OCI-LY1 (cell line): ENCODE data around the gene SAE1.

Experiments used
- EZH2 ChIP-seq: fragments of 200-600 bp; sonication (generic), shearing (Covaris generic); IDR thresholded peaks from 2 replicates; pipeline ENCODE4 v1.8.0; 2017; ENCODE audit warnings: borderline replicate concordance, mixed run types, mild to moderate bottlenecking, antibody characterized with exemption, low read length, moderate library complexity, mixed read lengths
- TF ChIP-seq, protein P1 (sequence below): fragments of 200-600 bp; sonication (generic), shearing (Covaris generic); IDR thresholded peaks from 2 replicates; pipeline ENCODE4 v1.5.1; 2017; ENCODE audit warnings: mild to moderate bottlenecking, antibody characterized with exemption, low read length, moderate library complexity, mixed read lengths

DNA sequence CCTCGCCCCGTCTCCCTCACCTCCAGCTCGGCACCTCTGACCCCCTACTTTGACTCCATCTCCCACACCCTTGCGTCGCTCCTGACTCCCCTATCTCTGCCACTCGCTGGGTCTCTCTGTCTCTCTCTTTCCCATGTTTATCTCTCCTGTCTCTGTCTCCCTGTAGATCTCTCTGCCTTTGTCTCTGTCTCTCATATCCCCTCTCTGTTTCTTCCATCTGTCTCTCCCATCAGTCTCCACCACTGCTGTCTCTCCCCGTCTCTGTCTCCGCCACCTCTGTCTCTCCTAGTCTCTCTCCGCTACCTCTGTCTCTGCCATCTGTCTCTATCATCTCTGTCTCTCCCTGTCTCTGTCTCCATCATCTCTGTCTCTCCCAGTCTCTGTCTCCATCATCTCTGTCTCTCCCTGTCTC, 112.7 kb downstream of the SAE1 start:
- TF ChIP-seq, protein P1, sequence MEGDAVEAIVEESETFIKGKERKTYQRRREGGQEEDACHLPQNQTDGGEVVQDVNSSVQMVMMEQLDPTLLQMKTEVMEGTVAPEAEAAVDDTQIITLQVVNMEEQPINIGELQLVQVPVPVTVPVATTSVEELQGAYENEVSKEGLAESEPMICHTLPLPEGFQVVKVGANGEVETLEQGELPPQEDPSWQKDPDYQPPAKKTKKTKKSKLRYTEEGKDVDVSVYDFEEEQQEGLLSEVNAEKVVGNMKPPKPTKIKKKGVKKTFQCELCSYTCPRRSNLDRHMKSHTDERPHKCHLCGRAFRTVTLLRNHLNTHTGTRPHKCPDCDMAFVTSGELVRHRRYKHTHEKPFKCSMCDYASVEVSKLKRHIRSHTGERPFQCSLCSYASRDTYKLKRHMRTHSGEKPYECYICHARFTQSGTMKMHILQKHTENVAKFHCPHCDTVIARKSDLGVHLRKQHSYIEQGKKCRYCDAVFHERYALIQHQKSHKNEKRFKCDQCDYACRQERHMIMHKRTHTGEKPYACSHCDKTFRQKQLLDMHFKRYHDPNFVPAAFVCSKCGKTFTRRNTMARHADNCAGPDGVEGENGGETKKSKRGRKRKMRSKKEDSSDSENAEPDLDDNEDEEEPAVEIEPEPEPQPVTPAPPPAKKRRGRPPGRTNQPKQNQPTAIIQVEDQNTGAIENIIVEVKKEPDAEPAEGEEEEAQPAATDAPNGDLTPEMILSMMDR, result no peak
- no peak for TF ChIP-seq EZH2
